ENCODE results near the gene TMEM63B.

Gene TMEM63B

GRCh38 chr6:44116641-44117382 is 10.5 kb upstream of the TMEM63B start:
- DNase-seq (ENCODE audit: low read depth in 1 of 2, low spot score in 1 of 2) = no peak

DNA sequence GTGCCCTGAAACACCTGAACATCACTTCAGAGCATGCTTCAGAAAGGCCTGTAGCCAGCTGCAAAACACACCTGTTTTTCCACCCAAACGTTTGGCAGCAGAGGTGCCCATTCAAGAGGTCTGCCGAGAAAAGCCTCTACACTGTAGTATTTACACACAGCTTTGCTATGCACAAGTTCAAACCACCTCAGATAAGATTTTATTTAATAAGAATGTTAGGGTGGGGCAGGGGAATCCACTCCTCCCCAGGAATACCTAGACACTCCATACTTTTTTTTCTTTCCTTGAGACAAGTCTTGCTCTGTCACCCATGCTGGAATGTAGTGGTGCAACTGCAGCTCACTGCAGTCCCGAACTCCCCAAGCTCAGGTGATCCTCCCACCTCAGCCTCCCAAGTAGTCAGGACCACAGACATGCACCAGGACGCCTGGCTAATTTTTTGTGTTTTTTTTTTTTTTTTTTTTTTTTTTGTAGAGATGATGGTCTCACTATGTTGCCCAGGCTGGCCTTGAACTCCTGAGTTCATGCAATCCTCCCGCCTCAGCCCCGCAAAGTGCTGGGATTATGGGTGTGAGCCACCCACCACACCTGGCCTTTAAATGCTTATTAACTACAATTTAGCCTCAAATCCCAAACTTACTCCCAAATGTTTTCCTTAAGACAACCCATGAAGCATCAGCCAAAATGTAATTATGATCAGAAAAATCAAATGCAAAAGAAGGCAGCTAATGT is 9.8 kb upstream of the TMEM63B start:
- DNase-seq (ENCODE audit: low read depth in 1 of 2, low spot score in 1 of 2) = no peak

- no peak for DNase-seq (ENCODE audit: low read depth in 1 of 2, low spot score in 1 of 2)
Observed at GRCh38 chr6:44119704-44120262, 7.6 kb upstream of the TMEM63B start.

DNA sequence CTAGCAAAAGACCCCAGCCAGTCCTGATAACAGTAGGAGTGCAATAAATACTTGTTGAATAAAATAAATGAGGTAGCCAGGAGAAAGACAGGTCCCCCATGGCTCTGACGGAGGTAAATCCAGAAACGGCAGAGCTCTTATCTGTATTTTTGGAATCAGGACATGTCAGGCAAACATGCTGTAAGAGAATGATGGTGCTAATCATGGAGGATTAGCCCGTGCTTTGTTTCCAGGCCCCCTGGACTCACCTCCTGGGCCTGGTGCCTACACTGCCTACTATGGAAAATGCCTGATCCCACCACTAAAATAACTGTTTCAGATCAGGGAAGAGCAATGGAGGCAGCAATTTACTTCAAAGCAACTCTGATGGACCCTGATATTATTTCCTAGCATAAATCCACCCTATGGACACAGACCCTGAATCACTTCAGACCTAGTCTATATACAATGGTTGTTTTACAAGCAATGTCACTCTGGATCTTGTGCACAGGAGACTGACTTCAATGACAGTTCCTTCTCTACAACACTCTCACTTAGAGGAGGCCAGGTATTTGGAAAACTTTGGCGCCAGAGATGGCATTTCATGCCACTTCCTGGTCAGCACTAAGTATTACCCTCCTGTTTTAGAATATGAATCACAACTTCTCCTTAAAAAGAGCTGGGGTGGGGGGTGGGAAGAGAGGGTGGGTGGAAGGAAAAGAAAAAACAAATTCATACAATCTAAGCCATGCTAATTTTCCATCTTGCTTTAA is 6.5 kb upstream of the TMEM63B start:
- DNase-seq (ENCODE audit: low read depth in 1 of 2, low spot score in 1 of 2) = no peak

DNA sequence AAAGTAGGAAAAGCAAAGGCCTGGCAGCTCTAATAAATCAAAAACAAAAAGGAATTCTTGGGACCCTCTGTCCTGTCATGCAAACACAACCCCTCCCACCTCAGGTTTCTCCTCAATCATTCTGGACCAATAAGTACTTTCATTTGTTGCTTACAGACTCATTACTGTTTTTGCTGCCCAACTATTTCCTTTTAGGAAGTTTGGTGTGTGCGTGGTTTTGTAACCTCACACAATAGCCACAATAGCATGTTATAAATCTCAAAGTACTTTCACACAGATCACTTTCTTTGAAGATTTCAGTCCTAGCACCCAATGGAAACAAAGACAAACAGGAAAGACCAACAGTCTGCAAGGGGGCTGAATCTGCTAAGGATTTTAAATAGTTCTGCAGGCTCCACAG is 4.6 kb upstream of the TMEM63B start:
- no peak for DNase-seq (ENCODE audit: low read depth in 1 of 2, low spot score in 1 of 2)

DNA sequence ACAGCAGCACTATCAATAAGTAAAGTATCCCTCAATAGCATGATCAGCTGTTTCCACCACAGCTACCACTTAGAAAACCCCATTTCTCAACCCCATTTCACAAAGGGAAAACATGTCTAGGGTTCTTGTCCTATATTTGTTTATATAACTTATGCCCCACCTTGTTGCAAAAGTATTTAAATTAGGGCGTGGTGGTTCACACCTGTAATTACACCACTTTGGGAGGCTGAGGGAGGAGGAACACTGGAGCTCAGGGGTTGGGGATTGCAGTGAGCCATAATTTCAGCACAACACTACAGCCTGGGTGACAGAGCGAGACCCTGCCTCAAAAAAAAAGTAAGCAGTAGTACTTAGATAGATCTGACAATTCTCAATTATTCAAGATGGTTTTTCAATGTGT is 3.8 kb upstream of the TMEM63B start:
- no peak for DNase-seq (ENCODE audit: low read depth in 1 of 2, low spot score in 1 of 2)

- peak in 1 of 2 donors; percentile 57 for DNase-seq (ENCODE audit: low read depth in 1 of 2, low spot score in 1 of 2)
Observed at GRCh38 chr6:44126320-44127149, 819 bp upstream of the TMEM63B start.

GRCh38 chr6:44128020-44128917 is 915 bp downstream of the TMEM63B start:
- no peak for DNase-seq (ENCODE audit: low read depth in 1 of 2, low spot score in 1 of 2)

- DNase-seq (ENCODE audit: low read depth in 1 of 2, low spot score in 1 of 2) = no peak
Observed at GRCh38 chr6:44129841-44130322, 2.5 kb downstream of the TMEM63B start.

DNA sequence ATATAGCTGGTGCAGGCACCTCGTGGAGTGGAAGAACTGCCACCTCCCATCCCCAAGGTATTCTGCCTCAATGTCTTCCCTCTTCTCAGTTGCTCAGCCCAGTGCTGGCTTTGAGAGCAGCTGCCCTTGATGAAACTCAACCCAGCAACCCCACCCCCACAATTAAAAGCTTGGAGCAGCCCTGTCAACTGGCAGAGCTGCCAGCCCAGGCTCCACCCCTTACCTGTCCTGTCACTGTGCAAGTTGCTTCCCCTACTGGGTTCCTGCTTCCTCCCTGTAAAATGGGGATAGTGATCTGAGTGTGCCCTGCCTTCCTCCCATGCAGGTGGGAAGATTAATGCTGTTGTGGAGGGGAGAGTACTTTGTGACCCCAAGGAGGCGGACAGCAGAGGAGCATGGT is 4.5 kb downstream of the TMEM63B start:
- DNase-seq (ENCODE audit: low read depth in 1 of 2, low spot score in 1 of 2) = no peak

GRCh38 chr6:44132476-44132875 is 5.1 kb downstream of the TMEM63B start:
- no peak for DNase-seq (ENCODE audit: low read depth in 1 of 2, low spot score in 1 of 2)

- DNase-seq (ENCODE audit: low read depth in 1 of 2, low spot score in 1 of 2) = no peak
Observed at GRCh38 chr6:44133003-44133931, 5.9 kb downstream of the TMEM63B start.

DNA sequence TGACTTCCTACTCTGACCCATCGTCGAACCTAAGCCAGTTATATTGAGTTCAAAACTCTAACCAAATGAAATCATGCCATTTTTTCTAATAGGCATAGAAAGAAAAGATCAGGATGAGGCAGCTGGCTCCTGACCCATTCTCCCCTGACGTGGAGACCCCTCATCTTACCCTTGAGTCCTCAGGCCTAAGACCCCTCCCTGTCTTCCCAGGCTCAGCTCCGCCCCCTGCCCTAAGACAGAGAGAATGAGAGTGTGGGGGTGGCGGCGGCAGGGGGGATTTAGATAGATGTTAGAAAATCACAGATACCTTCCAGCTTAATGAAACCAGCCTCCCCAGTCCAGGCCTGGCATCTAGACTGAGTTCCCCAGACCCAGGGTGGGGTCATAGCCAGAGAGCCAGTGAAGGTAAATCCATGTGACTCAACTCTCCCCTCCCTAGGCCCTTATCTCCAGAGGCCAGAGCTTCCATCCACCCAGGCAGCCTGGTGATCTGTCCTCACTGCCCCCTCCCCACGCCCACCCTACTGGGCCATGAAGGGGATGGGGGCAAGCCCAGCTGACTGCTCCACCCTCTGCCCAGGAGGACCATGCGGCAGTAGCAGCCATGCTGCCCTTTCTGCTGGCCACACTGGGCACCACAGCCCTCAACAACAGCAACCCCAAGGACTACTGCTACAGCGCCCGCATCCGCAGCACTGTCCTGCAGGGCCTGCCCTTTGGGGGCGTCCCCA is 6.8 kb downstream of the TMEM63B start:
- DNase-seq (ENCODE audit: low read depth in 1 of 2, low spot score in 1 of 2) = no peak

GRCh38 chr6:44135173-44135758 is 7.9 kb downstream of the TMEM63B start:
- no peak for DNase-seq (ENCODE audit: low read depth in 1 of 2, low spot score in 1 of 2)

DNA sequence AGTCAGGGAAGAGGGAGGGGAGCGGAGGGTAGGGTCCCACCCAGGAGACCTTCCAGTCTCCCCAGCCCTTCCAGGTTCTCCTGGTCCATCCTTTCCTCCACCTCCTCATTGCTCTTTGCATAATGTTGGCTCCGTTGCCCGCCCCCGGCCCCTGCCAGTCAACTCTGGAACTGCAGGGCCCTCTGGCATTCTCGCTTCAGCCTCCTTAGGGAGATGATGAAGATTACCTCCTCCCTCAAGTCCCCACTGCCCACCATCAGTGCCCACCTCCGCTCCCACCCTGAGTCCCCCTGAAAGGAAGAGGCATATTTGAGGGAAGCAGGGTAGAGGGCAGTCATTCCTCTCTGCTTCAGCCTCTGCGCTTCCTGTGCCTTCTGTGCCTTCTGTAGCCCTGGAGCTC is 8.5 kb downstream of the TMEM63B start:
- no peak for DNase-seq (ENCODE audit: low read depth in 1 of 2, low spot score in 1 of 2)

GRCh38 chr6:44138717-44139350 is 11.5 kb downstream of the TMEM63B start:
- DNase-seq (ENCODE audit: low read depth in 1 of 2, low spot score in 1 of 2) = no peak

DNA sequence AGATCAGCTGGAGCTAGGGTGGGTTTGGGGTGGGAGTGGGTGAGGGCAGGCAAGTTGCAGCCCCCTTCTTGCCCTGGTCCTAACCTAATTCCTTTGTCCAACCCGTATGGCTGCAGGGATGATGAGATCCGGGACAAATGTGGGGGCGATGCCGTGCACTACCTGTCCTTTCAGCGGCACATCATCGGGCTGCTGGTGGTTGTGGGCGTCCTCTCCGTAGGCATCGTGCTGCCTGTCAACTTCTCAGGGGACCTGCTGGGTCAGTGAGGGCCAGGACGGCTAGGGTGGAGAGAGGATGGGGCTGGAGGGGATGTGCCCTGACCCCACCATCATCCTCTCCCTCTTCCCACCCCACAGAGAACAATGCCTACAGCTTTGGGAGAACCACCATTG is 12.0 kb downstream of the TMEM63B start:
- no peak for DNase-seq (ENCODE audit: low read depth in 1 of 2, low spot score in 1 of 2)

All from activated T-helper 1 cell treated with anti-CD3 and anti-CD28 coated beads, Interleukin-2, amount 50 U/mL, for 16 hours (primary cell).